Osteoblast (primary cell): ENCODE results near the gene RPS3. TPM values are rescaled to one million over a fixed set of nuclear protein-coding genes. Genes with fewer than 3 reads are reported as not detected.

Experiments used
- DNase-seq: peaks from one replicate; pipeline ENCODE4 v3.0.0; 2011; ENCODE audit warnings: low spot score, mixed read lengths; ENCODE audit not compliant: insufficient read length; ENCODE audit errors: missing footprints
- H2AFZ ChIP-seq: 2 replicates; pipeline ENCODE4 v1.6.0; 2011; ENCODE audit warnings: mild to moderate bottlenecking, low read length
- H3K27ac ChIP-seq: 2 replicates; pipeline ENCODE4 v1.5.1; 2011; ENCODE audit warnings: mild to moderate bottlenecking, low read depth, low read length, moderate library complexity
- H3K27me3 ChIP-seq: 2 replicates; pipeline ENCODE4 v1.6.0; 2012; ENCODE audit warnings: mild to moderate bottlenecking, control low read depth, inconsistent platforms, low read length, moderate library complexity; ENCODE audit not compliant: insufficient read depth
- H3K36me3 ChIP-seq: 2 replicates; pipeline ENCODE4 v1.5.1; 2011; ENCODE audit warnings: mild to moderate bottlenecking, low read length, control low read depth, moderate library complexity; ENCODE audit not compliant: insufficient read depth
- H3K4me1 ChIP-seq: 2 replicates; pipeline ENCODE4 v1.5.1; 2011; ENCODE audit warnings: mild to moderate bottlenecking, low read length, control low read depth, moderate library complexity; ENCODE audit not compliant: insufficient read depth
- H3K4me2 ChIP-seq: 2 replicates; pipeline ENCODE4 v1.6.0; 2011; ENCODE audit warnings: mild to moderate bottlenecking, low read length; ENCODE audit not compliant: insufficient read depth
- H3K4me3 ChIP-seq: fragments of 200-600 bp; sonication (generic); 3 replicates; pipeline ENCODE4 v1.5.1; 2012; ENCODE audit warnings: mild to moderate bottlenecking, low read length, inconsistent platforms; ENCODE audit not compliant: insufficient read depth
- H3K79me2 ChIP-seq: 2 replicates; pipeline ENCODE4 v1.6.0; 2012; ENCODE audit warnings: mild to moderate bottlenecking, low read length, control low read depth, inconsistent platforms; ENCODE audit not compliant: insufficient read depth
- H3K9me3 ChIP-seq: 2 replicates; pipeline ENCODE4 v1.5.1; 2011; ENCODE audit warnings: low read depth, low read length, control low read depth
- H4K20me1 ChIP-seq: 2 replicates; pipeline ENCODE4 v1.6.0; 2012; ENCODE audit warnings: mild to moderate bottlenecking, low read length, control low read depth; ENCODE audit not compliant: insufficient read depth
- total RNA-seq: library from RNA; depleted of rRNA; stranded (reverse); fragments of >200 nt; gene quantifications from 2 replicates; pipeline ENCODE4 v1.2.3, GENCODE V29; 2012
- TF ChIP-seq, protein P1 (sequence below): IDR thresholded peaks from 2 replicates; pipeline ENCODE4 v1.5.1; 2011; ENCODE audit warnings: mild to moderate bottlenecking, low read depth, low read length, moderate library complexity; ENCODE audit errors: extremely low read depth

RPS3 gene
- total RNA-seq, 1 donor, result 1,512 TPM

DNA sequence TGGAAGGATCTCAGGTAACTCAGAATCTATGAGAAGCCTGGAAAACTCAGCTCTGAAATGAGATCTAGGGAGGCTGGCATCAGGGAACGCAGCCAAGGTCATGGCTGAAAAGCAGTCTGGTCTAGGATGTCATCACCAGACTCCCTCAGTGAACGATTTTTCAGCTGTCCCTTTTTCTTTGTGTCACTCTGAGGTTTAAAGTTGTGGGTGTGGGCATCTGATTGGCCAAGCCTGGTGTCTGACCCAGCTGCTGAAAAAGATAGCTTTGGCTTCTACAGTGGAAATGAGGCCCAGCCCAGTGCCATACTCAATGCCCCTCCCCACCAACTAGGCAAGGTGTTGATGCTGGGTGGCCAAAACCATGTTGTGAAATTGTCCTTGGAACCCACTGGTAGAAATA, 14.5 kb downstream of the RPS3 start:
- TF ChIP-seq, protein P1, sequence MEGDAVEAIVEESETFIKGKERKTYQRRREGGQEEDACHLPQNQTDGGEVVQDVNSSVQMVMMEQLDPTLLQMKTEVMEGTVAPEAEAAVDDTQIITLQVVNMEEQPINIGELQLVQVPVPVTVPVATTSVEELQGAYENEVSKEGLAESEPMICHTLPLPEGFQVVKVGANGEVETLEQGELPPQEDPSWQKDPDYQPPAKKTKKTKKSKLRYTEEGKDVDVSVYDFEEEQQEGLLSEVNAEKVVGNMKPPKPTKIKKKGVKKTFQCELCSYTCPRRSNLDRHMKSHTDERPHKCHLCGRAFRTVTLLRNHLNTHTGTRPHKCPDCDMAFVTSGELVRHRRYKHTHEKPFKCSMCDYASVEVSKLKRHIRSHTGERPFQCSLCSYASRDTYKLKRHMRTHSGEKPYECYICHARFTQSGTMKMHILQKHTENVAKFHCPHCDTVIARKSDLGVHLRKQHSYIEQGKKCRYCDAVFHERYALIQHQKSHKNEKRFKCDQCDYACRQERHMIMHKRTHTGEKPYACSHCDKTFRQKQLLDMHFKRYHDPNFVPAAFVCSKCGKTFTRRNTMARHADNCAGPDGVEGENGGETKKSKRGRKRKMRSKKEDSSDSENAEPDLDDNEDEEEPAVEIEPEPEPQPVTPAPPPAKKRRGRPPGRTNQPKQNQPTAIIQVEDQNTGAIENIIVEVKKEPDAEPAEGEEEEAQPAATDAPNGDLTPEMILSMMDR, result no peak
- Histone ChIP-seq H3K4me3 (no peak overlapping the region), H3K27me3 (no peaks in the 10 kb centered on the region), H3K36me3 (peaks cover 37% of the 10 kb centered on the region), H3K4me1 (peaks cover 14% of the 10 kb centered on the region), H4K20me1 (no peaks in the 10 kb centered on the region), H2AFZ (no peak overlapping the region), H3K79me2 (peaks cover 5% of the 10 kb centered on the region), H3K9me3 (no peaks in the 10 kb centered on the region), H3K4me2 (no peak overlapping the region), H3K27ac (no peak overlapping the region)
- no peak for DNase-seq

GRCh38 chr11:75420224-75421034, 21.1 kb downstream of the RPS3 start:
- no peaks in the 10 kb centered on the region for H3K27me3 ChIP-seq
- H3K79me2 ChIP-seq, result peaks cover 2% of the 10 kb centered on the region
- DNase-seq, result peak; percentile 68
- no peaks in the 10 kb centered on the region for H4K20me1 ChIP-seq
- peaks cover 21% of the 10 kb centered on the region for H3K36me3 ChIP-seq
- H3K4me2 ChIP-seq, result no peak overlapping the region
- H2AFZ ChIP-seq, result no peak overlapping the region
- no peak overlapping the region for H3K27ac ChIP-seq
- H3K4me3 ChIP-seq, result no peak overlapping the region
- no peaks in the 10 kb centered on the region for H3K9me3 ChIP-seq
- TF ChIP-seq, protein P1, result no peak
- H3K4me1 ChIP-seq, result peaks cover 22% of the 10 kb centered on the region

DNA sequence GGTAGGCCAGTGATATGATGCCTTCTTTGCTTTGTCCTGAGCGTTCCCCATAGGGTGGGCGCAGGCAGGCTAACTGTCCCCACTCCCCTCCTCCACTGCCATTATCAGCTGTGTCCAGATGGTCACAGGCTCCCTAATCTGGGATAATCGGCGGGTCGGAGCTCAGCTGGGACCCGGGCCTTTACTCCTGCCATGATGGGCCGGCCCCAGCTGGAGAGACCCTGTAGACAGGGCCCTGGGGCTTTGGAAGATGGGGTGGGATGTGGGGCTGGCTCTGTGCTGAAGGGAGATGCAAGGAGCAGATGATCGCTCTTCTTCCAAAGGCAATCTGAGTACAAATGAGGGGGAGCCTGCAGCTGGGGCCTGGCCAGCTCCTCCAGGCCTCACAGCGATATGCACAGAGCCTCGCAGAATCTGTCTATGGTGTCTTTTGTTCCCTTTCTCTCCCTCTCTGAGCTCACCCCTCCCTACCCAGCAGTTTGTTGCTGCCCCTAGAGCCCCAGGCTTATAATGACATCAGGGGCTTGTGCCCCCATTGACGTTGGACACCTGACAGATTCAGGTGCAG, 21.8 kb downstream of the RPS3 start:
- H3K9me3 ChIP-seq, result no peaks in the 10 kb centered on the region

GRCh38 chr11:75421902-75422247, 22.6 kb downstream of the RPS3 start:
- H3K4me2 ChIP-seq, result no peak overlapping the region
- DNase-seq, result peak; percentile 91
- no peaks in the 10 kb centered on the region for H4K20me1 ChIP-seq
- H3K9me3 ChIP-seq, result no peaks in the 10 kb centered on the region
- no peak overlapping the region for H2AFZ ChIP-seq
- H3K79me2 ChIP-seq, result peaks cover 2% of the 10 kb centered on the region
- peaks cover 22% of the 10 kb centered on the region for H3K4me1 ChIP-seq
- no peak overlapping the region for H3K4me3 ChIP-seq
- peaks cover 17% of the 10 kb centered on the region for H3K36me3 ChIP-seq
- H3K27ac ChIP-seq, result no peak overlapping the region
- no peaks in the 10 kb centered on the region for H3K27me3 ChIP-seq
- TF ChIP-seq, protein P1, result no peak

More for the DNA sequence above, 21.8 kb downstream of the RPS3 start:
- Histone ChIP-seq H3K79me2 (peaks cover 2% of the 10 kb centered on the region), H2AFZ (no peak overlapping the region), H3K27me3 (no peaks in the 10 kb centered on the region), H3K4me1 (peaks cover 22% of the 10 kb centered on the region), H3K27ac (no peak overlapping the region), H4K20me1 (no peaks in the 10 kb centered on the region), H3K36me3 (peaks cover 18% of the 10 kb centered on the region), H3K4me2 (no peak overlapping the region), H3K4me3 (no peak overlapping the region)
- TF ChIP-seq, protein P1, result no peak
- peak; percentile 70 for DNase-seq
